ENCODE measurements around the gene POLK.

The POLK gene

DNA sequence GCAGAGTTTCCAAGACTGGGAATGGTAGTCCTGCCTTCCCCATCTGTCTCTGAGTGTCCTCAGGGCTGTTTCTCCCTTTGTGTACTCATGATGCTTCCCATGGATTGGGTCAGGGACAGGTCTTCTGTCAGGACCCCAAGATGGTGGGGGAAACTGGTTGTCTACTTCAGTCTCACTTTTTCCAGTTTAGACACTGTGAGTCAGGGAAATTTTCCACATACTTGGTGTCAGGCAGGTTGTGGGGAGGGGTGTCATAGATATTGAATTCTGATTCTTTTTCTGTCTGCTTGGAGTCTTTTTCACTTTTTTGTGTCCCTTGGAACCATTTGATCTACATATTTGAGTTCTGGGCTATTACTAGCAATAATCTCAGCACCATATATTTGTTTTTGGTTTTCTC is 10.3 kb downstream of the POLK start:
- TF ChIP-seq CTCF (IDR thresholded peaks at IDR 0.05; ENCODE audit: insufficient read depth, low read depth, low read length, missing control alignments) = no peak
- no peak for DNase-seq (ENCODE audit: low read depth)
- no peak overlapping the region for H3K4me3 ChIP-seq (ENCODE audit: low read length)

DNA sequence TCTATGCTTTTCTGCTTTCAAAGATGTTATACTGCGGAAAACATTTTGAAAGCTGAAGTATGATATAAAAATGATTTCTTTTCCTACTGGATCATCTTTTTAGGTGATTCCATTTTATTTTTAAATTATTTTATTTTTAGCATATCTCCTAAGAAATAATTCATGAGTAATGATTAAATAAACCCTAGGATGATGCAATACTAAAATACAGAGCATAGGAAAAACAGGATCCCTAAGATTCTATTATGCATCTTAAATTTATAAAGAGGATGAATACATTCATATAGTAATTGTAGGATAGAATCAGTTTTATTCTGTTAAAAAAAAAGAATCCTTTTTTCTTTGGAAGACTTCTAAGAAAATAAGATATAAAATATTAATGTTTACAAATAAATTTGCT is 10.9 kb downstream of the POLK start:
- no peak for DNase-seq (ENCODE audit: low read depth)

GRCh38 chr5:75523275-75523674 is 11.6 kb downstream of the POLK start:
- TF ChIP-seq CTCF (IDR thresholded peaks at IDR 0.05; ENCODE audit: insufficient read depth, low read depth, low read length, missing control alignments) = no peak
- no peak overlapping the region for H3K4me3 ChIP-seq (ENCODE audit: low read length)
- DNase-seq (ENCODE audit: low read depth) = peak; percentile 74

More for the DNA sequence above, 10.9 kb downstream of the POLK start:
- no peak for TF ChIP-seq CTCF (IDR thresholded peaks at IDR 0.05; ENCODE audit: insufficient read depth, low read depth, low read length, missing control alignments)
- no peak overlapping the region for H3K4me3 ChIP-seq (ENCODE audit: low read length)

DNA sequence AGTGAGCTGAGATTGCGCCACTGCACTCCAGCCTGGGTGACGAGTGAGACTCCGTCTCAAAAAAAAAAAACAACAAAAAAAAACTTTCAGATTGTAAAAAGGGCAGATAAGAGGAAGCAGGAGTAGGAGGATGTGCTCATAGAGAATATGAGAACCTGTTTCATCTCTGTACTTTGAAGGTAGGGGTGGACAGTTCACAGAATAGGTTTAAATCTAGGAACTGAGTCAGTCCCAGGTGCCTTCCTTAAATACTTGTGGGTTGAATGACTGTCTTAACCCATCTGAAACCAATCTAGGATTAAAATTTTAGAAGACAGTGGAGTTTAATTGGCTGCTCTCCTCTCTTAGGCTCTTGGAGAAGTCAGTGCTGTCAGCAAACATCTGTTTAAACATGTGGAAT is 12.4 kb downstream of the POLK start:
- peak; percentile 38 for DNase-seq (ENCODE audit: low read depth)
- H3K4me3 ChIP-seq (ENCODE audit: low read length) = no peak overlapping the region
- TF ChIP-seq CTCF (IDR thresholded peaks at IDR 0.05; ENCODE audit: insufficient read depth, low read depth, low read length, missing control alignments) = no peak

DNA sequence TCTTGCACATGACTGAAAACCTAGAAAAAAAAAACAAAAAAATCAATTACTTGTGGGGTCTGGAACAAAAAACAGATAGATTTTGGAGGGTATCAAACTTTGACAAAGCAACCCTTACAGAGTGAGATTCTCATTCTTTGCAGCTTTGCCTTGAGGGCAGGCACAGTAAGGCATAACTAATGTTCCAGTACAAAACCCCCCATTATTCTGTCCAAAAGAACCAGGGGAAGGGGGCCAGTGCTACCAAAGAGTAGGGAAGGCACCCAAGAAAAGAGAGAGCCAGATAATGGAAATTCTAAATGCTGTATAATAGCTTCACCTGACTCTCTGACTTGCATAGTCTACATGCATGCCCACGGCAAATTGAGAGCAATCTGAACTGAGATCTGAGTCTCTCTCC is 12.9 kb downstream of the POLK start:
- H3K4me3 ChIP-seq (ENCODE audit: low read length) = no peak overlapping the region
- no peak for DNase-seq (ENCODE audit: low read depth)
- no peak for TF ChIP-seq CTCF (IDR thresholded peaks at IDR 0.05; ENCODE audit: insufficient read depth, low read depth, low read length, missing control alignments)

- TF ChIP-seq CTCF (IDR thresholded peaks at IDR 0.05; ENCODE audit: insufficient read depth, low read depth, low read length, missing control alignments) = no peak
- no peak overlapping the region for H3K4me3 ChIP-seq (ENCODE audit: low read length)
- no peak for DNase-seq (ENCODE audit: low read depth)
These were observed 13.7 kb downstream of the POLK start for GRCh38 chr5:75525344-75525743.

DNA sequence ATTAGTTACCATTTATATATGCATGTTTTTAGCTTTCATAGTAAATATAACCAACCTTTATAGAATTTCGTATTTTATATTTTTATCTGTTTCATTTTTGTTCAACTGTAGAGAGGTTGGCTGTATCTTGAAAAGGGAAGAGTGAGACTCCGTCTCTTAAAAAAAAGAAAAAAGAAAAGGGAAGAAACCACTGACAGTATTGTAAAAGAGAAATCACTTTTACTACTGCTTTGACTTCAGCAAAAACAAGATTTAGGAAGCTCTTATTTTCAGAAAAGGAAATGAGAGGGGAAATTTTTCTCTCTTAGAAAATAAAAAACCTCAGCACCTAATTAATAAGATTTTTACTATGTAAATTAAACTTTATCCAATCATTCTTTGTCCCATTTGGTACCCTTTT is 14.4 kb downstream of the POLK start:
- TF ChIP-seq CTCF (IDR thresholded peaks at IDR 0.05; ENCODE audit: insufficient read depth, low read depth, low read length, missing control alignments) = no peak

More for the DNA sequence above, 14.4 kb downstream of the POLK start:
- no peak for DNase-seq (ENCODE audit: low read depth)
- no peak overlapping the region for H3K4me3 ChIP-seq (ENCODE audit: low read length)
